ENCODE results near the gene AJAP1. TPM values are rescaled to one million over a fixed set of nuclear protein-coding genes. Genes with fewer than 3 reads are reported as not detected.

AJAP1 gene
- total RNA-seq, 6 experiments from 2014 or later = not detected

DNA sequence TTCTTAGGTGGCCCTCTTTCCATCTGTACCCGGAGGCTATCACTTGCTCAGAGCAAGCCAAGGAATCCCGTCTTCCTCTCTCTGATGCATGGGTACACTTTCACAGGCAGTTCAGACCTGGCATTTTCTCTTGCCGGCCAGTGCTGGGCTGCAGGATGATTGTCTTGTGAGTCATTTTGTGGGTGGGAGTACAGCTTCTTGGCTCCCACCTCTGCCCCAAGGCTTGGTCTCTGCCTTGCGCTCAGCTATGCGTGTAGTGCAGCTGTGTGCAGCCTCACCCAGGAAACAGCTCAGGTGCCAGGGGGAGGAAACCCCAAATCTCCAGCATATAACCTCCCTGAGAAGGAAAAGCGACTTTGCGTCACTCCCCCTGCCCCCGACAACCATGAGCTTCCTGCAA is 3.9 kb upstream of the AJAP1 start:
- H3K4me3 Mint-ChIP-seq = no peak overlapping the region
- H3K27me3 Mint-ChIP-seq (ENCODE audit: insufficient read depth) = no peaks in the 10 kb centered on the region
- H3K27ac Mint-ChIP-seq = no peak overlapping the region
- H3K9me3 Mint-ChIP-seq = peaks cover 7% of the 10 kb centered on the region
- no peaks in the 10 kb centered on the region for H3K4me1 Mint-ChIP-seq (ENCODE audit: low read depth)
- no peaks in the 10 kb centered on the region for H3K36me3 Mint-ChIP-seq (ENCODE audit: low read depth)
- no peak for DNase-seq
- no peak for TF ChIP-seq CTCF (IDR thresholded peaks at IDR 0.05)

GRCh38 chr1:4650981-4651380 is 3.4 kb upstream of the AJAP1 start:
- Mint-ChIP-seq H3K9me3 (peaks cover 5% of the 10 kb centered on the region; the same call in 1 of the 2 replicates), H3K4me3 (no peak overlapping the region), H3K36me3 (ENCODE audit: low read depth) (no peaks in the 10 kb centered on the region), H3K27me3 (ENCODE audit: insufficient read depth) (no peaks in the 10 kb centered on the region; the same call in 1 of the 2 replicates), H3K27ac (no peak overlapping the region), H3K4me1 (ENCODE audit: low read depth) (no peaks in the 10 kb centered on the region)
- no peak for TF ChIP-seq CTCF (IDR thresholded peaks at IDR 0.05)
- DNase-seq = no peak

DNA sequence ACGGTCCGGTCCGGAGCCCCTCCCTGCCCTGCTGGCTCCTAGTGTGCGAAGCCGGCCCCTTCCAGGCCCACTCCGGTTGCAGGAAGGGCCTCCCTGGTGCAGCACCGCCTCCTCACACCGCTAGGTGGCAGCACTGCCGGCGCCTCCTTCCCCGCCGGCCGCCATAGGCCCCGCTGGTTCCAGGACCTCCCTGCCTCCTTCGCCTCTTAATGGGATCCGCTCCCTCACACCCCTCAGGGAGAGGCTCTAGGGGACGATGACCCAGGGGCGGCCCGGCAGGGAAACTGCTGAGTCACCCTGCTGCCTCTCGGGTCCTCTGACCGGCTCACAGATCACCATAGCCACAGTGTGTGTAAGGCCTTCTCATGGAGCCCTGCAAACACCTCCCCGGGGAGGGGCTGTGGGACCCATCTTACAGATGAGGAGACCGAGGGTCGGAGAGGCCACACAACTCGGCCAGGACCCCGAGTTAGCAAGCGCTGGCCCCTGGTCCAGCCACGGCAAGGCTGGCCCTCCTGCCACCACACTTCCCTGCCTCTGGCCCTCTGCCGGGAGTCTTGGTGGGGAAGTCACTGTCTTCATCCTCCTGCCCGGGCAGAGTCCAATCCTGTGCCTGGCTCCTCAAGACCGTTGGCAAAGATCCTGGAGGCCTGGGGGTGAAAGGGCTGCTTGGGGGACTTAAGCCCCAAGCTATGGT is 1.6 kb upstream of the AJAP1 start:
- H3K4me3 Mint-ChIP-seq = no peak overlapping the region
- H3K9me3 Mint-ChIP-seq = peaks cover 5% of the 10 kb centered on the region; the same call in 1 of the 2 replicates
- peaks cover 7% of the 10 kb centered on the region for H3K27me3 Mint-ChIP-seq (ENCODE audit: insufficient read depth)
- H3K27ac Mint-ChIP-seq = no peak overlapping the region
- TF ChIP-seq CTCF (IDR thresholded peaks at IDR 0.05) = peak; percentile 92
- H3K4me1 Mint-ChIP-seq (ENCODE audit: low read depth) = no peaks in the 10 kb centered on the region
- H3K36me3 Mint-ChIP-seq (ENCODE audit: low read depth) = no peaks in the 10 kb centered on the region
- peak; percentile 1 for DNase-seq

GRCh38 chr1:4653328-4653660 is 1.1 kb upstream of the AJAP1 start:
- Mint-ChIP-seq H3K4me3 (no peak overlapping the region), H3K9me3 (peaks cover 5% of the 10 kb centered on the region; the same call in 1 of the 2 replicates), H3K4me1 (ENCODE audit: low read depth) (no peaks in the 10 kb centered on the region)

GRCh38 chr1:4654764-4655673 is 610 bp downstream of the AJAP1 start:
- H3K9me3 Mint-ChIP-seq = peaks cover 5% of the 10 kb centered on the region; the same call in 1 of the 2 replicates
- no peak overlapping the region for H3K4me3 Mint-ChIP-seq
- H3K4me1 Mint-ChIP-seq (ENCODE audit: low read depth) = no peaks in the 10 kb centered on the region
- no peak for TF ChIP-seq CTCF (IDR thresholded peaks at IDR 0.05)
- H3K36me3 Mint-ChIP-seq (ENCODE audit: low read depth) = no peaks in the 10 kb centered on the region
- no peak for DNase-seq
- H3K27me3 Mint-ChIP-seq (ENCODE audit: insufficient read depth) = peaks cover 14% of the 10 kb centered on the region
- H3K27ac Mint-ChIP-seq = no peak overlapping the region

More at GRCh38 chr1:4653328-4653660, 1.1 kb upstream of the AJAP1 start:
- no peak for DNase-seq
- Mint-ChIP-seq H3K36me3 (ENCODE audit: low read depth) (no peaks in the 10 kb centered on the region), H3K27me3 (ENCODE audit: insufficient read depth) (peaks cover 11% of the 10 kb centered on the region), H3K27ac (no peak overlapping the region)
- TF ChIP-seq CTCF (IDR thresholded peaks at IDR 0.05) = no peak
